IPS-15b (cell line): ENCODE results near the gene CYBA.

Experiments used
- H3K27me3 ChIP-seq: one replicate; pipeline ENCODE4 v1.6.1; 2013; ENCODE audit warnings: low read length; ENCODE audit not compliant: control insufficient read depth, insufficient read depth
- H3K36me3 ChIP-seq: one replicate; pipeline ENCODE4 v1.6.1; 2013; ENCODE audit warnings: low read length; ENCODE audit not compliant: control insufficient read depth, insufficient read depth
- H3K4me1 ChIP-seq: one replicate; pipeline ENCODE4 v1.6.1; 2013; ENCODE audit warnings: mild to moderate bottlenecking, low read length; ENCODE audit not compliant: control insufficient read depth, insufficient read depth
- H3K4me3 ChIP-seq: one replicate; pipeline ENCODE4 v1.5.1; 2013; ENCODE audit warnings: low read depth, low read length
- H3K9ac ChIP-seq: one replicate; pipeline ENCODE4 v1.6.1; 2013; ENCODE audit warnings: low read depth, mild to moderate bottlenecking, low read length
- H3K9me3 ChIP-seq: one replicate; pipeline ENCODE4 v1.6.1; 2013; ENCODE audit warnings: mild to moderate bottlenecking, low read length; ENCODE audit not compliant: control insufficient read depth, insufficient read depth

CYBA gene

GRCh38 chr16:88628512-88628974 lies 22.3 kb downstream of the CYBA start:
- no peak overlapping the region for H3K9ac ChIP-seq
- H3K27me3 ChIP-seq, result no peaks in the 10 kb centered on the region
- peaks cover 45% of the 10 kb centered on the region for H3K36me3 ChIP-seq
- no peaks in the 10 kb centered on the region for H3K4me1 ChIP-seq
- H3K9me3 ChIP-seq, result no peaks in the 10 kb centered on the region
- H3K4me3 ChIP-seq, result no peak overlapping the region

DNA sequence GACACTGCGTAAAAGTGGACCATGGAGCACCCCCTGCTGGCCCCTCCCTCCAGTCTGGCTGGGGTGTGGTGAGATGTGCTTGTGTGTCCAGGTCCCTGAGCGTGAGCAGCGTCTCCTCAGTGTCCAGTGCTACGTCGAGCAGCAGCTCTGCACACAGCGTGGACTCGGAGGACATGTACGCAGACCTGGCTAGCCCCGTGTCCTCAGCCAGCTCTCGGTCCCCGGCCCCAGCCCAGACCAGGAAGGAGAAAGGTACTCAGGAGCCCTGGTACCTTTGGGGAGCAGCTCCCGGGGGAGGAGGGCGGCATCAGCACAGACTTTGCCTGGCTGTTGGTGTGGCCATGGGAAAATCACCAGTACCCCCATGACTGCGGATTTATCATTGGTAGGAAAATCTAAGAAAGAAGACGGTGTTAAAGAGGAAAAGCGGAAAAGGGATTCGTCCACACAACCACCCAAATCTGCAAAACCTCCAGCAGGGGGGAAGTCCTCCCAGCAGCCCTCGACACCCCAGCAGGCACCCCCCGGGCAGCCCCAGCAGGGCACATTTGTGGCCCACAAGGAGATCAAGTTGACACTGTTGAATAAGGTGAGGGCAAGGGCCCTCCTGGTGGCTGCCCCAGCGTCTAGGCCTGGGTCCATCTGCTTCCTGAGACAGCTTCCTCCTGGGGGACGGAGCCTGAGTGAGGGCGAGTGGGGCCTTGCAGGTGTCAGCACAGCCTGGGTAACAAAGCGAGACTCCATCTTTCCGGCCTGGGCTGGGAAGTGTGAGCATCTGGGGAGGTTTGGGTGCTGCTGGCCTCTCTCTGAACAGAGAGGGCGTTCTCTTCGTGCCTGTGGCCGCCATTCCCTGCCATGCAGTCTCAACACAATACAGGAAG lies 23.1 kb downstream of the CYBA start:
- Histone ChIP-seq H3K27me3 (no peaks in the 10 kb centered on the region), H3K4me3 (no peak overlapping the region), H3K4me1 (no peaks in the 10 kb centered on the region), H3K9ac (no peak overlapping the region), H3K9me3 (no peaks in the 10 kb centered on the region), H3K36me3 (peaks cover 53% of the 10 kb centered on the region)

GRCh38 chr16:88626646-88627045 lies 24.2 kb downstream of the CYBA start:
- Histone ChIP-seq H3K4me1 (no peaks in the 10 kb centered on the region), H3K36me3 (peaks cover 56% of the 10 kb centered on the region), H3K4me3 (no peak overlapping the region), H3K9ac (no peak overlapping the region), H3K9me3 (no peaks in the 10 kb centered on the region), H3K27me3 (no peaks in the 10 kb centered on the region)

GRCh38 chr16:88624977-88625576 lies 25.8 kb downstream of the CYBA start:
- Histone ChIP-seq H3K4me1 (no peaks in the 10 kb centered on the region), H3K4me3 (no peak overlapping the region), H3K9ac (no peak overlapping the region), H3K36me3 (peaks cover 50% of the 10 kb centered on the region), H3K27me3 (no peaks in the 10 kb centered on the region), H3K9me3 (no peaks in the 10 kb centered on the region)

DNA sequence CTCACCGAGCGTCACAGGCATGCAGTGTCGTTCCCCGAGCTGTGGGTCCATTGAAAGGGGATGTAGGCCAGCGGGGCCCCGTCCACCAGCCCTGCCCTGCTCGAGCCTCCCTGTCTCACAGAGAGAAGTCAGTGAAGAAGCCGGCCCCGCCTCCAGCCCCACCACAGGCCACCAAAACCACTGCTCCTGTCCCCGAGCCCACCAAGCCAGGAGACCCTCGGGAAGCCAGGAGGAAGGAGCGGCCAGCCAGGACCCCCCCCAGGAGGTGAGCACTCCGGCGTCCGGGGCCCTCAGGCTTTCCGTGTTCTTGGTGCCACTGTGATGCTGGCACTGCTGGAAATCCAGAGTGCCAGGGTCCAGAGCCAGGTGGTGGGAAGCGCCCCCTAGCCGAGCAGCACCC lies 26.4 kb downstream of the CYBA start:
- Histone ChIP-seq H3K9me3 (no peaks in the 10 kb centered on the region), H3K4me1 (no peaks in the 10 kb centered on the region), H3K36me3 (peaks cover 50% of the 10 kb centered on the region), H3K9ac (no peak overlapping the region), H3K4me3 (no peak overlapping the region), H3K27me3 (no peaks in the 10 kb centered on the region)

- H3K27me3 ChIP-seq, result no peaks in the 10 kb centered on the region
- H3K4me1 ChIP-seq, result no peaks in the 10 kb centered on the region
- no peak overlapping the region for H3K9ac ChIP-seq
- no peaks in the 10 kb centered on the region for H3K9me3 ChIP-seq
- no peak overlapping the region for H3K4me3 ChIP-seq
- H3K36me3 ChIP-seq, result peaks cover 48% of the 10 kb centered on the region
Measured at GRCh38 chr16:88623858-88624257, 27.0 kb downstream of the CYBA start.

DNA sequence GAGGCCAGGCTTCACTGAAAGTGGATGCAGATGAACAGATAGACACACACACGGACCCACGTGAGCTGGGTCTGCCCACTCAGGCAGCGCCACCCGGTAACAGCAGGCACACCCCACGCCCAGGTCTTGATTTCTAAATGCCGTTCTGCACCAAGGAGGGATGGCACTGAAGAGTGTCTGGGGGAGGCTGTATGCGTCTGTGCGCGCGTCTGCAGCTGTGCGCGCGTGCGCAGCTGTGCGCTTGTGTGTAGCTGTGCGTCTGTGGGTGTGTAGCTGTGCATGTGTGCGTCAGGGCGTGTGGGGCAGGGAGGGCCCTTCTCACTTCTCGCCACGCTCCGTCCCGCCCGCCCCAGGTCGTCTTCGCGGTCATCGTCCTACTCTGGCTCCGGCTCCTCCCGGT lies 28.0 kb downstream of the CYBA start:
- no peaks in the 10 kb centered on the region for H3K4me1 ChIP-seq
- no peak overlapping the region for H3K9ac ChIP-seq
- H3K4me3 ChIP-seq, result no peak overlapping the region
- H3K36me3 ChIP-seq, result peaks cover 48% of the 10 kb centered on the region
- H3K27me3 ChIP-seq, result no peaks in the 10 kb centered on the region
- H3K9me3 ChIP-seq, result no peaks in the 10 kb centered on the region

GRCh38 chr16:88622125-88622524 lies 28.7 kb downstream of the CYBA start:
- Histone ChIP-seq H3K36me3 (peaks cover 41% of the 10 kb centered on the region), H3K4me1 (no peaks in the 10 kb centered on the region), H3K9me3 (no peaks in the 10 kb centered on the region), H3K4me3 (no peak overlapping the region), H3K27me3 (no peaks in the 10 kb centered on the region), H3K9ac (no peak overlapping the region)

DNA sequence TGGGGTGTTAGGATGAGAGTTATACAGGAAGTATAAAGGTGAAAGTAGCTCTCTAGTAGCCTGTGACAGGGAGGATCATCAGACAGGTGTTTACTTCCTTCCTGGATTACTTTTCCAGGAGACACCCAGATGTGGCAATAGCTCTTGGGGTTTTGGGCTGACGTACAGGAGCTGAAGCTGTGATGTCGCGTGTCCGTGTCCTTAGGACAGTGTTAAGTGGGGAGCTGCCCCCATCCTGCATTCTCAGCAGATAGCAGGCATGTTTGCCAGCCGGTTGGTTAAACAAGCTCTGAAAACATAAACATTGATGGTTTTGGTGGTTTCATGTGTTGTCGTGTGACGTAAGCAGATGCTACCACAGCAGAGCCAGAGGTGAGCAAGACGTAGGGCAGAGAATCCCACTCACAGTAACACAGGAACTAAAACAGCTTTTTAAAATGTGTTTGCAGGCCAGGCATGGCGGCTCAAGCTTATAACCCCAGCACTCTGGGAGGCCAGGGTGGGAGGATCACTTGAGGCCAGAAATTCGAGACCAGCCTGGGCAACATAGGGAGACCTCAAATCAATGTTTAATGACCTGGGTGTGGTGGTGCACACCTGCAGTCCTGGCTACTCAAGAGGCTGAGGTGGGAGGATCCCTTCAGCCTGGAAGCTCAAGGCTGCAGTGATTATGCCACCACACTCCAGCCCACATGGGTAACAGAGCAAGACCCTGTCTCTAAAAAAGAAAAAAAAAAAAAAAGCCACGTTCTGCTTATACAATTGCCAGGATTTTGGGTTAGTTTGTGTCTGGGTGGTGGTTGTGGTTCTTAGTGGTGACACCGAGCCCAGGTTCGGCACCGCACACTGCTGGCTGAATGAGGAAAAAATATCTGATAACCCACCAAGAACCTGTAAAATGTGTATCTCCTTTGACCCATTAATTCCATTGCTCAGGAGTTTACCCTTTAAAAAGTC lies 30.7 kb downstream of the CYBA start:
- Histone ChIP-seq H3K9me3 (no peaks in the 10 kb centered on the region), H3K4me1 (no peaks in the 10 kb centered on the region), H3K27me3 (no peaks in the 10 kb centered on the region), H3K4me3 (no peak overlapping the region), H3K36me3 (peaks cover 38% of the 10 kb centered on the region), H3K9ac (no peak overlapping the region)

- Histone ChIP-seq H3K4me1 (no peaks in the 10 kb centered on the region), H3K4me3 (no peak overlapping the region), H3K36me3 (peaks cover 35% of the 10 kb centered on the region), H3K9ac (no peak overlapping the region), H3K9me3 (no peaks in the 10 kb centered on the region), H3K27me3 (no peaks in the 10 kb centered on the region)
Measured at GRCh38 chr16:88618956-88619667, 31.7 kb downstream of the CYBA start.
